ENCODE results near the gene ZNF493.

ZNF493 gene

DNA sequence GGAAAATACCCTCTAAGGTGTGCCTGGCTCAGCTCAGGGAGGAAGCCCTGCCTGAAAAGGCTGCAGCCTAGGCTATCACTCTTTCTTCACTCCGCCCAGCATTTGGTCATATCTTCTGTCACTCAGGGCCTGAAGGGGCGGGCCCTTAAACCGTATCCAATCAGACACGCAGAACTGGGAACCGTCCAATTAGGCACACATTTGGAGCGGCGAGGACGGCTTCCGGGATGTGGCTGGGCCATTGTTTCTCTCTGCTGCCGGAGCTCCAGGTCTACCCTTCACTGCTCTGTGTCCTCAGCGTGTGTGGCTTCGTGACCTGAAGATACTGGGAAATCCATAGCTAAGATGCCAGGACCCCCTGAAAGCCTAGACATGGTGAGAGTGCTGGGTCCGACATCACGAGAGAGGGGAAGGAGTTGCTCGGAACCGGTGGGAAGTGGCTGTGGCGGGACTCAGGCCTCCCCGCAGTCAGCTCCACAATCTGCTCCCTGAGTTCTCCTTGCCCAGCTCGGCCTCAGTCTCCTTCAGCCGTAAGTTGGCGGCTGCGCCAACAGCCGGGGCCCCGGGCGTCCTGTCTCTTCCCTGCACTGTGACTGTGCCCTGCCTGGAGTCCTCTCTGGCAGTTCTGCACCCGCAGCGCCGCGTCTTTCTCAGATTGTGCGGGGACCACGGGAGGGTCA is at the start of gene ZNF493:
Gene ZNF493, plus strand, starts transcription at position 241 of the 680 bp plus-strand sequence. Its CDS starts 105 bp downstream, at position 346.
- DNase-seq: peak; percentile 94

DNA sequence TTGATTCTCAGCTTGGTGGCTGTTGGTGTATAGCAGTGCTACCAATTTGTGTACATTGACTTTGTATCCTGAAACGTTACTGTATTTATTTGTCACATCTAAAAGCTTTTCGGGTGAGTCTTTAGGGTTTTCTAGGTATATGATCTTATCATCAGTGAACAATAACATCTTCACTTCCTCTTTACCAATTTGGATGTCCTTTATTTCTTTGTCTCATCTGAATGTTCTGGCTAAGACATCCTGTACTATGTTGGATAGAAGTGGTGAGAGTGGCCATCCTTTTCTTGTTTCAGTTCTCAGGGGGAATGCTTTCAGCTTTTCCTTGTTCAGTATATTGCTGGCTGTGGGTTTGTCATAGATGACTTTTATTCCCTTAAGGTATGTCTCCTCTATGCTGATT is 44.1 kb upstream of the ZNF493 start:
- DNase-seq: no peak

DNA sequence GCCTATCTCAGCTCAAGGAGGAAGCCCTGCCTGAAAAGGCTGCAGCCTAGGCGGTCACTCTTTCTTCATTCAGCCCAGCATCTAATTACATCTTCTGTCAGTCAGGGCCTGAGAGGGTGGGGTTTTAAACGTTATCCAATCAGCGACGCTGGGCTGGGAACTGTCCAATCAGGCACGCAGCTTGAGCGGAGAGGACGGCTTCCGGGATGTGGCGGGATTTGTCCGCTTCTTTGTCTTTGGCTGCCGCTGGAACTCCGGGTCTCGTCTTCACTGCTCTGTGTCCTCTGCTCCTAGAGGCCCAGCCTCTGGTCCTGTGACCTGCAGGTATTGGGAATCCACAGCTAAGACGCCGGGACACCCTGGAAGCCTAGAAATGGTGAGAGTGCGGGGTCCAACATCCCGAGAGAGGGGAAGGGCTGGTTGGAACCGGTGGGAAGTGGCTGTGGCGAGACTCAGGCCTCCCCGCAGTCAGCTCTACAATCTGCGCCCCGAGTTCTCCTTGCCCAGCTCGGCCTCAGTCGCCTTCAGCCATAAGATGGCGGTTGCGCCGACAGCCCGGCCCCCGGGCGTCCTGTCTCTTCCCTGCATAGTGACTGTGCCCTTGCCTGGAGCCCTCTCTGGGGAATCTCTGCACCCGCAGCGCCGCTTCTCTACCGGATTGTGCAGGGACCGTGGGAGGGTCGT is 38.0 kb upstream of the ZNF493 start, which contains the start of gene ZNF738:
Gene ZNF738, plus strand, starts transcription at position 233 of the 684 bp plus-strand sequence. Its CDS starts 141 bp downstream, at position 374.
- DNase-seq: peak; percentile 91

DNA sequence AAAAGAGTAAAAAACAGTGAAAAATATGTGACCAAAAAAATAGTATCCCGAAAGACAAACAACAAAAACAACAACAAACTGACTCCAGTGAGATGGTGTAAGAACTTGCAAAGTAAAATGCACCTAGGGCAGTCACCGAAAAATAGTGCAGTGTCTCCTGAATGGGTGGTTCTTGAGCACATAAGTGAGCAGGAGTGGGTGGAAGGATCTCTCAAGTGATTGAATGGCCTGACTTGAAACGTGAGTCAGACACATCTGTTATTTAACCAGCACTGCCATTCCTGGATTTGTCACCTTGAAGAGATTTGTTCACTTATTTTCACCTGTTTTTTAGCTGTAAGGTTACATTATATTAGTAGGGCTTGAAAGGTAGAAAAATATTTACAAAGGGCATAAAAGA is 34.6 kb upstream of the ZNF493 start:
- no peak for DNase-seq

DNA sequence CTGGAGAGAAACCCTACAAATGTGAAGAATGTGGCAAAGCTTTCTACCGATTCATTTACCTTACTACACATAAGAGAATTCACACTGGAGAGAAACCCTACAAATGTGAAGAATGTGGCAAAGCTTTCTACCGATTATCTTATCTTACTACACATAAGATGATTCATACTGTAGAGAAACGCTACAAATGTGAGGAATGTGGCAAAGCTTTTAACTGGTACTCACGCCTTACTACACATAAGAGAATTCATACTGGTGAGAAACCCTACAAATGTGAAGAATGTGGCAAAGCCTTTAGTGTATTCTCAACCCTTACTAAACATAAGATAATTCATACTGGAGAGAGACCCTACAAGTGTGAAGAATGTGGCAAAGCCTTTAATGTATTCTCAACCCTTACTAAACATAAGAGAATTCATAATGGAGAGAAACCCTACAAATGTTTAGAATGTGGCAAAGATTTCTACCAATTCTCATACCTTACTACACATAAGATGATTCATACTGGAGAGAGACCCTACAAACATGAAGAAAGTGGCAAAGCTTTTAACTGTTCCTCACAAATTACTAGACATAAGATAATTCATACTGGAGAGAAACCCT is 12.9 kb upstream of the ZNF493 start:
- no peak for DNase-seq

DNA sequence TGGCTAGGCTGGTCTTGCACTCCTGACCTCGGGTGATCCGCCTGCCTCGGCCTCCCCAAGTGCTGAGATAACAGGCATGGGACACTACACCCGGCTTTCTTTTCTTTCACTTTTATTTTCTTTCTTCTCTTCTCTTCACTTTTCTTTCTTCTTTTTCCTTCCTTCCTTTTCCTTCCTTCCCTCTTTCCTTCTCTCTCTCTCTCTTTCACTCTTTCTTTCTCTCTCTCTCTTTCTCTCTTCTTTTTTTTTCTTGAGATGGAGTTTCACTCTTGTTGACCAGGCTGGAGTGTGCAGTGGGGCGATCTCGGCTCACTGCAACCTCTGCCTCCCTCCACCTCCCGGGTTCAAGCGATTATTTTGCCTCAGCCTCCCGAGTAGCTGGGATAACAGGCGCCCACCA is 812 bp upstream of the ZNF493 start:
- no peak for DNase-seq

DNA sequence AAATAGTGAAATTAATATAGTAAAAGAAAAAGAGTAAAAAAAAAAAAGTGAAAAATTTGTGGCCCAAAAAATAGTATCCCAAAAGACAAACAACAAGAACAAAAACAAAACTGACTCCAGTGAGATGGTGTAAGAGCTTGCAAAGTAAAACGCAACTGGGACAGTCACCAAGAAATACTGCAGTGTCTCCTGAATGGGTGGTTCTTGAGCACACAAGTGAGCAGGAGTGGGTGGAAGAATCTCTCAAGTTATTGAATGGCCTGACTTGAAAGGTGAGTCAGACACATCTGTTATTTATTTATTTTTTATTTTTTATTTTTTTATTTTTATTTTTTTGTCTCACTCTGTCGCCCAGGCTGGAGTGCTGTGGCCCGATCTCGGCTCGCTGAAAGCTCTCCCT is 1.9 kb downstream of the ZNF493 start:
- no peak for DNase-seq

DNA sequence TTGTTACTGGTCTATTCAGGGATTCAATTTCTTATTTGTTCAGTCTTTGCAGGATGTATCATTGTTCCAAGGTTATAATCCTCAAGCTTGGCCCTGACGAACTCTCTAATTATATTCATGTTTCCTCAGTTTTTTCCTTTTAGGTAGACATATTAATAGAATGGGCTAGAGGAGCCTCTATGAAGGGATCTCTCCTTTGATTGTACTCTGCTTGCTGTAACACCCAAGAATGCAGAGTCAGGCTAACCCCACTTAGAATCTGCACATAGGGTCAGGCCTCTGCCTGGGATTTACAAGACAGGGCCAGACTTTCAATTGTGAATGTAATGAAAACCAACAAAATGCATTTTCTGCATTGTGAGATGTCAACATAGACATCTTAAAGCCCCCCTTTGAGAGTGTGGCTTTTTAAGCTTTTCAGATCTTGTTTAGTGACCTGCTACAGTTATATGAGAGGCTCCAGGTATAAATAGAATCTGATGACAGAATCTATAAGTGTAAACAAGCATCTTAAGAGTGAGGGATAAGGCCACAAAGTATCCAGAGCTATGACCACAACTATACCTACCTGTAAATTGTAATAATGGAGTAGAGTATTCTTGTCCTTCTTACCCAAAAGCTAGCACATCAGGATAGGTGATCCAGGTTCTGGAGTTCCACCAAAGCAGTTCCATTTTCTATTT is 5.5 kb downstream of the ZNF493 start:
- no peak for DNase-seq

DNA sequence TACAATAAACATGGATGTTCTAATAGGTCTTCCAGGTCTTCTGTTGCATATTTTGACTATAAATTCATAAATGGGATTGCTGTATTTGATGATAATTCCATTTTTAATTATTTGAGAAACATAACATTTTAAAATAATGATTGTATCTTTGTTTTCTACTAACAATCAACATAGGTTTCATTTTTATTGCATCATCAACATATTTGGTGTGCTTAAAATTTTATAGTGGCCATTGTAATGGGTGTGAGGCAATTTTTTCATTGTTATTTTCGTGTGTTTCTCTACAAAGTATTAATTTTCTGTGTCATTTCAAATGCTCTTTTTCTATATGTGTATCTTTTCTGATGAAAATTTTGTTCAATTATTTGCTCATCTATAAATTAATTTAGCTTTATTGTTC is 13.2 kb downstream of the ZNF493 start:
- no peak for DNase-seq

DNA sequence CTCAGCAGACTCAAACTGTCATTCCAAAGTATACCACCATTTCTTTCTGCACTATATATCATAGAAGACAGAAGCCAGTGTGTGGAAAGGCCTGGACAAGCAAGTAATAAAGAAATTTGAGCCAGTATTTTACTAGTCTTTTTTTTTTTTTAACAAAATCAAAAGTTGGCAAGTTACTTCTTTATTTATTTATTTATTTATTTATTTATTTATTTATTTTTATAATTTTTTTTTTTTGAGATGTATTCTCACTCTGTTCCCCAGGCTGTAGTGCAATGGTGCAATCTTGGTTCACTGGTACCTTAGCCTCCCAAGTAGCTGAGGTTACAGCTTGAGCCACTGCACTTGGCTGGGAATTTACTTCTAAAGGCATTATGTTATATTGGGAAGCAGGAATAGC is 25.3 kb downstream of the ZNF493 start:
- DNase-seq: no peak

DNA sequence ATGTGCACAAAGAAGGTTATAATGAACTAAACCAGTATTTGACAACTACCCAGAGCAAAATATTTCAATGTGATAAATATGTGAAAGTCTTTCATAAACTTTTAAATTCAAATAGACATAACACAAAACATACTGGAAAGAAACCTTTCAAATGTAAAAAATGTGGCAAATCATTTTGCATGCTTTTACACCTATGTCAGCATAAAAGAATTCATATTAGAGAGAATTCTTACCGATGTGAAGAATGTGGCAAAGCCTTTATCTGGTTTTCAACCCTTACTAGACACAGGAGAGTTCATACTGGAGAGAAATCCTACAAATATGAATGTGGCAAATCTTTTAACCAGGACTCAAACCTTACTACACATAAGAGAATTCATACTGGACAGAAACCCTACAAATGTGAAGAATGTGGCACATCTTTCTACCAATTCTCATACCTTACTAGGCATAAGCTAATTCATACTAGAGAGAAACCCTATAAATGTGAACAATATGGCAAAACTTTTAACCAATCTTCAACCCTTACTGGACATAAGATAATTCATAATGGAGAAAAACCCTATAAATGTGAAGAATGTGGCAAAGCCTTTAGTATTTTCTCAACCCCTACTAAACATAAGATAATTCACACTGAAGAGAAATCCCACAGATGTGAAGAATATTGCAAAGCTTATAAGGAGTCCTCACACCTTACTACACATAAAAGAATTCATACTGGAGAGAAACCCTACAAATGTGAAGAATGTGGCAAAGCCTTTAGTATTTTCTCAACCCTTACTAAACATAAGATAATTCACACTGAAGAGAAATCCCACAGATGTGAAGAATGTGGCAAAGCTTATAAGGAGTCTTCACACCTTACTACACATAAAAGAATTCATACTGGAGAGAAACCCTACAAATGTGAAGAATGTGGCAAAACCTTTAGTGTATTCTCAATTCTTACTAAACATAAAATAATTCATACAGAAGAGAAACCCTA is 26.4 kb downstream of the ZNF493 start:
- DNase-seq: no peak

DNA sequence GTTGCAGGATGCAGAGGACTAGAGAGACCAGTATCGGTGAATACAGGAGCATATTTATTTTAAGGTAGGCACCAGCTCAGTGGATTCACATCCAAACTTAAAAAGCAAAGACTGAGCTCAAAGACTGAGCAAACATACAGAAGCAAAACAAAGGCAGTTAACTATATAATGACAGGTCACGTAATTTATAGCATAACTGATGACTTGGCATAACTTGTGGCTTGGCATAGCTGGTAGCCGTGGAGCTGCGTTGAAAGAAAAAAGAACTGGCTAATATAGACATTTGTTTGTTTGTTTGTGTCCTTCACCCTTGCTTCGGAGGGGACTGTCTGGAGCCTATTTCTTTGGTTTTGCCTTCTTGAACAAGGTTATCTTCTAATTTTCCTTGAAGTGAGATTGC is 33.7 kb downstream of the ZNF493 start:
- DNase-seq: no peak

DNA sequence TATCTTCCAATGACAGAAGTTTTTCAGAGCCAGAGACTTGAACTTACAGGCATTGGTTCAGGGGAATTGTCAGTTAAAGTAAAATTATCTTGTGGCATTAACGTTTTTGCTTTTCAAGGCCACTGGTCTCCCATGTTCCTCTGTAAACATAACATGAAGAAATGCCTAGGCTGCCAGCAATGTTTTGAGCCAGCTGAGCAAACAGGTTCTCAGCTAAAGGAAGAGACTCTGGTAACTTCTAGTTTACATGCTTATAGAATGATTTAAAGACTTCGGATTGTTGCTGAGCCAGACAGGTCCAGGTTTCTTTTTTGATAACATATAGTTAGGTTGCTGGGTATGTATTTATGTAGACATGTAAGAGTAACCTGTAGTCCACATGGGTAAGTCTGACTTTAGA is 35.7 kb downstream of the ZNF493 start:
- DNase-seq: no peak

DNA sequence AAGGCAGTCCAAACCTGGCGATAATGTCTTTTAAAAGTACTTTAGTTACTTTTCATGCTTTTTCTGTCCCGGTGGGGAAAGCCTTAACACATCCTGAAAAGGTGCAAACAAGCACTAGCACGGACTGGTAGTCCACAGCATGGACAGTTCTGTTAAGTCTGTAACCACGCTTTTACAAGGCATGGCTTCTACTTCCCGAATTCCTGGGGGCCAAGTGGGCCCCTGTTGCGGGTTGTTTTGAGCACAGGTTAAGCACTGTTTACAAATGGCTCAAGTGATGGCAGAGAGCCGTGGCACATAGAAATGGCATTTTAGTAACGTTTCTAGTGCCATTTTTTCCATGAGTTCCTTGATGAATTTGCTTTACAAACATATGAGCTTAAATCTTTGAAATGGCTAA is 37.6 kb downstream of the ZNF493 start:
- no peak for DNase-seq

DNA sequence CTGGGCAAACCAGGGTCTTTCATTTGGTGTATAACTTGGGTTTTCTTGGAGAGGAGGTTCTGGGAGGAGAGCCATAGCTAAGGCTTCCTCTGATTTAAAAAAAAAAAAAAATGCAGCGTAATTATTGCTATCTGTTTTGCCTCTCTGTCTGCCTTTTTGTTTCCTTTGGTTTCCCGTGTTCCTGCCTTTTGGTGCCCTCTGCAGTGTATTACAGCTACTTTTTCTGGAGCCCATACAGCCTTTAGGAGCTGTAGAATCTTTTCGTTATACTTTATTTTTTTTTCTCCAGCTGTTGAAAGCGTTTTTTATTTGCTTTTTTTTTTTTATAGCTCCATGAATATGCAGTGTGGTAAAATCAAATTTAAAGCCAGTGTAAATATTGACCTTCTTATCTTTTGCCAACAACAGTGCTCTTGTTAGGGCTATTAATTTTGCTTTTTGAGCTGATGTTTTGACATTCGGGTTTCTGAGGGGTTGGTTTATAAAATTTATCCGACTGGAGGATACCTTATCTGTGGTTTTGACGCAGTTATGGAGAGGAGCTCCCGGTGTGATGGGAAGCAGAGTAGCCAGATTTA is 38.1 kb downstream of the ZNF493 start:
- peak; percentile 18 for DNase-seq

DNA sequence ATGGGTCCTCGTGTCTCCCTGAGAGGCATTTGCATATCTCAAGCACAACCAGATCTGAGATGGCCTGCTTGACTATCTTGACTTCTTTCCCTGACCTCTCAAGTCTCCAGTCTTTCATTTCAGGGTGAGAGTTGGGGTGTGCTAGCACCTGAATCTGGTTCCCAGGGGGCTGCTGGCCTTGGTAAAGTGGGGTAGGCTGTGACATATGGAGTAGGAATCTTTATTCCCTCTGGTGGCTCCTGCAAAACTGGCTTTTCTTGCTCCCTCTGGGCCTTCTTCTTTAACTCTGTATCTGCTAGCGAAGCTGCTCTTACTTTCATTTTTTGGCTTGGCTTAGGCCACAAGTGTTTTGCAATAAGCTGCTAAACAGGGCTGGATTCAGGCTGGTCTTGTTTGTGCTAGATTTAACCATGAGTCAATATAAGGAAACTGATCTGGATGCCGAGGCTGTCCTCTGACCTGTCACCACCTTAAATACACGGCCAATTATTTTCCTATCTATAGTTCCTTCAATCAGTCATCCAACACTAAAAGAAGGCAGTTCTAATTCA is 42.3 kb downstream of the ZNF493 start:
- no peak for DNase-seq

DNA sequence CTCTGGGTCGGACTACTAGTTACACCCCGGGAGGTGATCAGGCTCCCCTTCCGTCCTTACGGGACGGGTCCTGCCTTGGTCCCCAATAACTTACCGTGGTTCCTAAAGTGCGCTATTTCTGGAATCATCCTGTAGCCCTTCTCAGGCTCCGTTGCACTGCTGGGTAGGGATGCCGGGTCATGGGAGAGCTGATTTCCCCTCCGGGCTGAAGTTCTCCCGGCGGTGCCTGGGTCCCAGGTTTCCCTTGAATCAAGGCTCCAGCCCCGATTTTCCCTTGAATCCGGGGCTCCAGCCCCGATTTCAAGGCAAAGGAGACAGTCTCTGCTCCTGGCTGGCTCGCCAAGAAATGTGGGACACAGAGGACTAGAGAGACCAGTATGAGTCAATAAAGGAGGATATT is 43.4 kb downstream of the ZNF493 start:
- DNase-seq: no peak

DNA sequence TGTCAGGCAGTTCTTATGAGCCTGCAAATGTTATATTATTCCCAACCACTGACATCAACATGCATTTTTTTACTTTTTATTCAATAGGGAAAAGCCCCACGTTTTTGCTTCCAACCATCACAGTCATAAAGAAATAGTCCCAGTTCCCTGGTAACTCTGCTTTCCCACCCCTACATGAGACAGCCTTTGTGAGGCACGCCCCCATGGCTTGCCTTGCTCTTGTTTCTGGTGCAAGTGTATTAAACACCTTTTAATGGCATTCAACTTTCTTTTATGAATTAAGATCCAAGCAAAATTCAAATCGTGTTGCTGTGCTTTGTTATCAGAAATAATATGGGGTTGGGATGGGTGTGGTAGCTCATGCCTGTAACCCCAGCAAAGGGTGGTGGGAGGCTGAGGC is 54.3 kb downstream of the ZNF493 start:
- DNase-seq: no peak

DNA sequence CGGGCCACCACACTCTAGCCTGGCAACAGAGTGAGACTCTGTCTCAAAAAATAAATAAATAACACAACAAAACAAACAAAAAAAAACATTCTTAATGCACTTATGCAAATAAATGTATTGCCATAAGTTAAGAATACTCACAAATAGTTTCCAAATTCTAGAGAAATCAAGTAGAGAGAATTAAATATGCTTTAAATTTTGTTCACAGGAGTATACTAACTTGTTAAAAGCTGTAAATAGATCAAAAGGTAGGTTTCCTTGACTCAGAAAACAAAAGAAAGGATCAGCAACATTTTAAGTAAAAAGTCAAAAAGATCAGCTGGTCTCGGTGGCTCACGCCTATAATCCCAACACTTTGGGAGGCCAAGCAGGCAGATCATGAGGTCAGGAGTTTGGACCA is 58.0 kb downstream of the ZNF493 start:
- DNase-seq: no peak

DNA sequence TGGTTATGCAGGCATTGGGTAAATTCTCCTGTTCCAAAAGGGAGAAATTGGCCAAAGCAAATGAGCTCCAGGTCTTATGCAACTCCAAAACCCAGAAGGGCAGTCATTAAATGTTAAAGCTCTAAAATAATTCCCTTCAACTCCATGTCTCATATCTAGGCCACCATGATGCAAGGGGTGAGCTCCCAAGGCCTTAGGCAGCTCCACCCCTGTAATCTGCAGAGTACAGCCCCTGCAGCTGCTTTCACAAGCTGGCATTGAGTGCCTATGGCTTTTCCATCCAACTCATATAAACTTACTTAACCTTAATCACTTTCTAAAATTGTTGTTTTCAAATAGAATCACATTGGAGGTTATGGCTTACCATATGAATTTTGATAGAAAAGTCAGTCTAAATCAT is 63.8 kb downstream of the ZNF493 start:
- no peak for DNase-seq

DNA sequence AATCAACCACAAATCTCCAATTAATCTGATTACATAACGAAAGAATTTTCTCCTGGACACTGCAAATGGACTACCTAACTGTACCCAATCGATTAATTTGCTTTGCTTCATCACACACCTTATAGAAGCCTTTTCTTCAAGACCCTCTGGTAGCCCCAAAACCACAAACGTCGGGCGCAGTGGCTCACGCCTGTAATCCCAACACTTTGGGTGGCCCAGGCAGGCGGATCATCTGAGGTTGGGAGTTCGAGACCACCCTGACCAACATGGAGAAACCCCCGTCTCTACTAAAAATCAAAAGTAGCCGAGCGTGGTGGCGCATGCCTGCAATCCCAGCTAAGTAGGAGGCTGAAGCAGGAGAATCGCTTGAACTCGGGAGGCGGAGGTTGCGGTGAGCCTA is 65.6 kb downstream of the ZNF493 start:
- no peak for DNase-seq
